ENCODE data around the gene SHISA8.

DNA sequence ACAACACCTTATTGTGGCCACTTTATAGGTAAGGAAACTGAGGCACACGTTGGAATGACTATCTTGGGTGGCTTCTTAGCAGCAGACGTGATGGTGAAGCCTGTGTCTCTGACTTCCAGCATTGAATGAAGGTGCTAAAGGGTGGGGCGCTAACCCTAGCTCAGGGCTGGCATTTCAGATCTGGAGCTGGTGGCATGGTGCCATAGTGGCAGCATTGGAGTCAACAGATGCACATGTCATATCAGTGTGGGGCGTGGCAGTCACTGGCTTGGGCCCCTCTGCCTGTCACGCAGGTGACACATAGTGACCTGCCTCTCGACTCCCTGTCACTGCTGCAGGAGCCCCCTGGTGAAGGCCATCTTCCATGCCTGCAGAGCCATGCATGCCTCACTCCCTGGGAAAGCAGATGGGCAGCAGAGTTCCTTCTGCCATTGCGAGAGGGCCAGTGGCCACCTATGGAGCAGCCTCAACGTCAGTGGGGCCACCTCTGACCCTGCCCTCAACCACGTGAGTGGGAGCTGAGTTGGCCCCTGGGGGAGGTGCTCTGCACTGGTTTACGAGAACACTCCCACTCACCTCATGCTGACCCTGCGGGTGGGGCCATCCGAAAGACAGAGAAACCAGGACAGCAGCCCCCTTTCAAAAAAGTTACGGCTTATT, 14.8 kb downstream of the SHISA8 start:
- TF ChIP-seq, protein P1, sequence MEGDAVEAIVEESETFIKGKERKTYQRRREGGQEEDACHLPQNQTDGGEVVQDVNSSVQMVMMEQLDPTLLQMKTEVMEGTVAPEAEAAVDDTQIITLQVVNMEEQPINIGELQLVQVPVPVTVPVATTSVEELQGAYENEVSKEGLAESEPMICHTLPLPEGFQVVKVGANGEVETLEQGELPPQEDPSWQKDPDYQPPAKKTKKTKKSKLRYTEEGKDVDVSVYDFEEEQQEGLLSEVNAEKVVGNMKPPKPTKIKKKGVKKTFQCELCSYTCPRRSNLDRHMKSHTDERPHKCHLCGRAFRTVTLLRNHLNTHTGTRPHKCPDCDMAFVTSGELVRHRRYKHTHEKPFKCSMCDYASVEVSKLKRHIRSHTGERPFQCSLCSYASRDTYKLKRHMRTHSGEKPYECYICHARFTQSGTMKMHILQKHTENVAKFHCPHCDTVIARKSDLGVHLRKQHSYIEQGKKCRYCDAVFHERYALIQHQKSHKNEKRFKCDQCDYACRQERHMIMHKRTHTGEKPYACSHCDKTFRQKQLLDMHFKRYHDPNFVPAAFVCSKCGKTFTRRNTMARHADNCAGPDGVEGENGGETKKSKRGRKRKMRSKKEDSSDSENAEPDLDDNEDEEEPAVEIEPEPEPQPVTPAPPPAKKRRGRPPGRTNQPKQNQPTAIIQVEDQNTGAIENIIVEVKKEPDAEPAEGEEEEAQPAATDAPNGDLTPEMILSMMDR (IDR thresholded peaks at IDR 0.05) = no peak
- TF ChIP-seq POLR2A (IDR thresholded peaks at IDR 0.05) = no peak
